ENCODE measurements around the gene FPGT.
"Not testable (repeated sequence)": the region's sequence is repeated elsewhere in the genome, so short reads cannot be mapped to it uniquely, and the experiment has no call there.

The FPGT gene

GRCh38 chr1:74197657-74198552 is at the start of gene FPGT, which contains the start of gene LRRIQ3:
Gene FPGT, plus strand, starts transcription at chr1:74198242. Its CDS starts 37 bp downstream, at chr1:74198279.
Gene LRRIQ3, minus strand, starts transcription at chr1:74198176. Its CDS starts 14,492 bp downstream, at chr1:74183684.
- peak; percentile 96 for DNase-seq (ENCODE audit: low spot score)

- no peak for DNase-seq (ENCODE audit: low spot score)
Measured at GRCh38 chr1:74160046-74160445, 38.0 kb upstream of the FPGT start.

- no peak for DNase-seq (ENCODE audit: low spot score)
Measured at GRCh38 chr1:74161497-74161896, 36.5 kb upstream of the FPGT start.

- DNase-seq (ENCODE audit: low spot score): no peak
Measured at GRCh38 chr1:74162333-74162732, 35.7 kb upstream of the FPGT start.

- DNase-seq (ENCODE audit: low spot score): not testable (repeated sequence)
Measured at GRCh38 chr1:74174423-74174822, 23.6 kb upstream of the FPGT start.

GRCh38 chr1:74180490-74180889 is 17.6 kb upstream of the FPGT start:
- DNase-seq (ENCODE audit: low spot score): no peak

- no peak for DNase-seq (ENCODE audit: low spot score)
Measured at GRCh38 chr1:74193908-74194307, 4.1 kb upstream of the FPGT start.

GRCh38 chr1:74195339-74195738 is 2.7 kb upstream of the FPGT start:
- DNase-seq (ENCODE audit: low spot score): no peak

- DNase-seq (ENCODE audit: low spot score): no peak
Measured at GRCh38 chr1:74197255-74197654, 787 bp upstream of the FPGT start.

GRCh38 chr1:74199504-74199903 is 1.5 kb downstream of the FPGT start:
- DNase-seq (ENCODE audit: low spot score): peak; percentile 19

GRCh38 chr1:74205266-74205665 is 7.2 kb downstream of the FPGT start:
- no peak for DNase-seq (ENCODE audit: low spot score)

GRCh38 chr1:74215229-74215628 is 17.2 kb downstream of the FPGT start:
- DNase-seq (ENCODE audit: low spot score): no peak

GRCh38 chr1:74222701-74223100 is 24.7 kb downstream of the FPGT start:
- no peak for DNase-seq (ENCODE audit: low spot score)

- DNase-seq (ENCODE audit: low spot score): no peak
Measured at GRCh38 chr1:74223453-74223852, 25.4 kb downstream of the FPGT start.

GRCh38 chr1:74235153-74235552 is 37.1 kb downstream of the FPGT start, which contains the start of gene TNNI3K:
Gene TNNI3K, plus strand, starts transcription at chr1:74235387. Its CDS starts 65 bp downstream, at chr1:74235452.
- DNase-seq (ENCODE audit: low spot score): no peak

- no peak for DNase-seq (ENCODE audit: low spot score)
Measured at GRCh38 chr1:74236440-74236839, 38.4 kb downstream of the FPGT start.

GRCh38 chr1:74237035-74237434 is 39.0 kb downstream of the FPGT start:
- DNase-seq (ENCODE audit: low spot score): no peak

GRCh38 chr1:74237787-74238186 is 39.7 kb downstream of the FPGT start:
- no peak for DNase-seq (ENCODE audit: low spot score)

- no peak for DNase-seq (ENCODE audit: low spot score)
Measured at GRCh38 chr1:74245168-74245772, 47.2 kb downstream of the FPGT start.

- no peak for DNase-seq (ENCODE audit: low spot score)
Measured at GRCh38 chr1:74246315-74246714, 48.3 kb downstream of the FPGT start.

- DNase-seq (ENCODE audit: low spot score): no peak
Measured at GRCh38 chr1:74247881-74248528, 50.0 kb downstream of the FPGT start.

- not testable (repeated sequence) for DNase-seq (ENCODE audit: low spot score)
Measured at GRCh38 chr1:74253243-74253824, 55.3 kb downstream of the FPGT start.

Data from hematopoietic multipotent progenitor cell treated with erythropoietin and hydrocortisone succinate and interleukin-3 and kit ligand, for 17 days (in vitro differentiated cells).